NCI-H82 treated with DMSO at 0.1 percent for 48 hours (cell line): Measurements from ENCODE around the gene SRPK3.
"Not testable (repeated sequence)": the region's sequence is repeated elsewhere in the genome, so short reads cannot be mapped to it uniquely, and the experiment has no call there.

Source experiments
- DNase-seq: peaks from one replicate; lab custom pipeline; 2025; ENCODE audit not compliant: unreplicated experiment; lab: John Stamatoyannopoulos, UW

SRPK3 gene

GRCh38 chrX:153803211-153804099 lies 22.6 kb downstream of the SRPK3 start:
- DNase-seq = no peak

- no peak for DNase-seq
These were observed 23.3 kb downstream of the SRPK3 start for GRCh38 chrX:153804100-153804595.

- DNase-seq = no peak
These were observed 23.8 kb downstream of the SRPK3 start for GRCh38 chrX:153804621-153805020.

DNA sequence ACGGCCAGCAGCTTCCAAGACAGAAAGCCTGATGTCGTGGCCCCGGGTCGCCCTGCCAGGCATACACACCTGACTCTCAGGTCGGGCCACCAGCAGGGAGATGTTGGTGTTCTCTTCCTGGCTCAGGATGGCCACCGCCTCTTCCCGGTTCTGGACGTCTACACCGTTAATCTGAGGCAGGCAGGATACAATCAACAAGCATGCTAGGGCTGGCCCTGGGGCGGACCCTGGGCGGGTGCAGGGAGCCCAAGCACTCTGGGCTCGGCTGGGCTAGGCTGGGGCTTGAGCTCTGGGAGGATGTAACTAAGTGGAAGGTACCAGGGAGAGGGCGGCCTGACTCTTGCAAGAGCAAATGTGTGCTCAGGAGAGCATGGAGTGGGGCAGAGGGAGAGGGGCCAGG lies 24.6 kb downstream of the SRPK3 start:
- DNase-seq = no peak

DNA sequence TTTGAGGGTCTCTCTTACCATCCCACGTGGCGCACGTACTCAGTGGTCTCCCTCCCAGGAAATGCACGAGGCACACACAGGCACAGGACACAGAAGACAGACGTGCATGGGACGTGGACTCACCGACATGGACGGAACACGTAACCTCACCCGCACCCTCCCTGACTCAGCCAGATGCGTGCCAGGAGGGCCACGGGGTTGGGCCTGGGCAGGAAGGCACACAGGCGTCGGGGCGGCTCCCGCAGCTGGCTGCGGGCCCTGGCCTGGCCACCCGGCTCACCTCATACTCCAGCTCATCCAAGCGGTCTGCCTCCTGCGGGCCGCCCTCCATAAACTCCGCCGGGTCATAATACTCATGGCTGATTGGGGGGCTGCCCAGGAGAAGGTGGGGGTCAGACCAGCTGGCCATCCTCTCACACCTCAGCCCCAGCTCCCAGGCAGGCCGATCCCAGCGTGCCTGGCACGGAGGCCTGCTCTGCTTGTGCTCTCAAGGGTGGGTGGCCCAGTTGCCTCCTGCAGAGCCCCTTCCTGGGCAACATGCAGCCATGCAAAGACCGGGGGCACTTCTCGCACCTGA lies 26.2 kb downstream of the SRPK3 start:
- DNase-seq = no peak

- no peak for DNase-seq
These were observed 27.1 kb downstream of the SRPK3 start for GRCh38 chrX:153807976-153808375.

- no peak for DNase-seq
These were observed 31.4 kb downstream of the SRPK3 start for GRCh38 chrX:153812220-153812619.

DNA sequence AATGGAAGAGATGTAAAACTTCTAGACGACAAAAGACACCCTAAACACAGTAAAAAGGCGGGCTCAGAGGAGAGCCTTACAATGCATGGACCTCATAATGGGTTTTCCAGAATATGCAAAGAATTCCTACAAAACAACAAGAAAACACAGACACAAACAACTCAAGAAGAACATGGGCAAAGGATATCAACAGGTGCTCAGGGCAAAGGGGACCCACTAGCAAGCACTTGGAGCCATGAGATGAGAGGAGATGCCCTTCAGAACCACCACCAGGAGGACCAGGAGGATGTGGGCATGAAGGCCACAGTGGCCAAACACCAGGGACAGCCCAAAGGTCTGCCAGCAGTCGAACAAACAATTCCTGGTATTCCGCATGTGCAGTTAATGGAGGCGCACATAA lies 32.3 kb downstream of the SRPK3 start:
- no peak for DNase-seq

GRCh38 chrX:153814591-153815315 lies 33.9 kb downstream of the SRPK3 start:
- no peak for DNase-seq

DNA sequence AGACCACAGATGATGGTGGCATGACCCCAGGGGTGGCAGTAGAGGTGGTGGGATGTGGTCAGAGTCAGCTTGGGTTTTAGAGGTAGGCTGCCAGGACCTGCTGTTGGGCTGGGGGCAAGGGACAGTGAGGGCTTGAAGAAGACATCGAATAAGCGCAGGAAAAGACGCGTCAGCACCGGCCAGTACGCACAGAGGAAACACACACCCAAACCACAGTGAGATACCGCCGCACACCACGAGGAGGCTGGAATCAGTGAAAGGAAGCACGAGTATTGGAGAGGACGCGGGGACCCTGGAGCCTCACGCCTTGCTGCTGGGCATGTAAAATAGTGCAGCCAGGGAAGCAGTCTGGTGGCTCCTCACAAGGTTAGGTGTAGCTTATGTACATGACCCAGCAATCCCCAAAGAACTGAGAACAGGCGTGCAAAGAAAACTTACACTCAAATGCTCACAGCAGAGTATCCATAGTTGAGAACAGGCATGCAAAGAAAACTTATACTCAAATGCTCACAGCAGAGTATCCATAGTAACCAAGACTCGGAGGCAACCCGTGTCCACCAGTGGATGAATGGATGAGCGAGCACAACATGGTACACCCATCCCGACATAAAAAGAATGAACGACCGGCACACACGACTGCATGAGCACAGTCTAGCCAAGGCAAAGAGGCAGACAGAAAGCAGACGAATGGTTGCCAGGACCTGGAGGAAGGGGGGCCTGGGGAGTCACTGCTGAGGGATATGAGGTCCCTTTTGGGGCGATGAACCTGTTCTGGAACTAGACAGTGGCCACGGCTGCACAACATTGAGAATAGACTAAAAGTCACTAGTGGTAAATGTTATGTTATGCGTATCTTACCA lies 36.2 kb downstream of the SRPK3 start:
- DNase-seq = no peak

DNA sequence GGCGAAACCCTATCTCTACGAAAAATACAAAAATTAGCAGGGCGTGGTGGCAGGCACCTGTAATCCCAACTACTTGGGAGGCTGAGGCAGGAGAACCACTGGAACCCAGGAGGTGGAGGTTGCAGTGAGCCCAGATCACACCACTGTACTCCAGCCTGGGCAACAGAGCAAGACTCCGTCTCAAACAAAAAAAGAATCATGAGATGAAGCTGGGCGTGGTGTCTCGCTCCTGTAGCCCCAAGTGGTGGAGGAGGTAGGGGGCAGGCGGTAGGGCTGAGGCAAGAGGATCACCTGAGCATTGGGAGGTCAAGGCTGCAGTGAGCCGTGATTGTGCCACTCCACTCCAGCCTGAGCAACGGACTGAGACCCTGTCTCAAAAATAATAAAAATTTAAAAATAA lies 37.2 kb downstream of the SRPK3 start:
- DNase-seq = not testable (repeated sequence)

DNA sequence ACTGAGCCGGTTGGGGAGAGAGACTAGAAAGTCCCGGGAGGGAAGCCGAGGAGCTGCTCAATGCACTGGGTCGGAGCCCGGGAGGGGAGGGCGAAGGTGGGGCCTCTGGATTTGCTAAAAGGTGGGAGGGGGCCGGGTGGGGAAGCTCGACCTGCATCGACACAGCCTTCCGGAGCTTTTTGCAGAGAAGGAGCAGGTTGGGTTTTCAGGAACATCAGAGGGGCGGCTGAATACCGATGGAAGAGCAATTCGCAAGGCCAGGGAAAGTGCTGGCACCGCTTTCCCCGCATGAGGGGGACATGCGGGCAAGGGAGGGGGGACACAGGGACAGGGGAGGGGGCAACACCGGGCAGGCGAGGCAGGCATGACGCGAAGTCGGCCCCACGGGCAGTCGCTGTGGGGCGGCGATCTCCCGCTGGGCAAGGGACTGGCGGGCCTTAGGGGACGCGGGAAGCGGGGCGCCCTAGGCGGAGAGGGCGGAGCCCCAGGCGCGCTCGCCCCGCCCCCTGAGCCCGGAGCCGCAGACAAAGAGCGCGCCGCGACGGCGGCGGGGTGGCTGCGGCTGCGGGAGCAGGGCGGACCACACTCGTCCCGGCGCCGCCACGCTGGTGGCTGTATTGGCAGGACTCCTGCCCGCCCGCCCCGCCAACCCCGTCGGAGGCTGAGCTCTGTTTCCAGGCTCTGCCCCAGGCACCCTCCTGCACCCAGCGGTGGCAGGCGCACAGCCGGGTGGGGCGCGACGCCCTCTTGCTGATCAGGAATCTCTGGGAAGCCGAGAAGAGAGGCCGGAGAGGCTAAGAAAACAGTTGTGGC lies 37.9 kb downstream of the SRPK3 start:
- no peak for DNase-seq

- DNase-seq = no peak
These were observed 38.7 kb downstream of the SRPK3 start for GRCh38 chrX:153819384-153820040.

DNA sequence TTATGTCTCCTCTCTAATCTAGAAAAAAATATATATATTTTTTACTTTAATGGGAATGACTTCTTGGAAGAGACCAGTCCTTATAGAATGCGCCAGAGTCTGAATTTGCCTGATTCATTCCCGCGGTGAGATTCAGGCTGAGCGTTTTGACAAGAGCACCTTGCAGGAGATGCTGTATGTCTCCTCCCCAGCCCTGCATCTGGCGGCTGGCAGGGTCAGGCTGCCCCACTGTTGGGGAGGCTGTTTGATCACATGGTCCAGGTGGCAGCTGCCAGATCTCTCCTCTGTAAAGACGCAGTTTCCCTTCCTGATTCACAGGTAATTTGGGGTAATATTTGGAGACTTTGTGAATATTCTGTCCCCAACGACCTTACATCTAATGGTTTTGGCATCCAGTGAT lies 39.8 kb downstream of the SRPK3 start:
- no peak for DNase-seq

DNA sequence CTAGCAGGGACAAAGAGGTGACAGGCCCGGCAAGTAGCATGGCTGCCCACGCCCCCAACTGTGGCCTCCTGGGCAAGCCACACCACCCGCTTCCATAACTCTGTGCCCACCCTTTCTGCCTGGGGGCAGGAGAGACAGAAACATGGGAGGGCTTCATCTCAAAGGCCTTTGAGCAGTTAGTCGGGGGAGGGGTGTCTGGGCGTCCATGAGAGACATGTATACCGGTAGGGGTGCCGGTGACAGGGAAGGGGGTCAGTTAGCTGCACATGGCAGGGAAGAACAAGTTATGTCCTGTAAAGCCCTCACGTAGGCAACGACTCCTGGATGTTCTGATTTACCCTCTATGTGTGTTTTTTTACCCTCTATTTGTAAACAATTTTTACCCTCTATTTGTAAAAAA lies 40.2 kb downstream of the SRPK3 start:
- DNase-seq = no peak

- DNase-seq = no peak
These were observed 43.5 kb downstream of the SRPK3 start for GRCh38 chrX:153824348-153824747.

DNA sequence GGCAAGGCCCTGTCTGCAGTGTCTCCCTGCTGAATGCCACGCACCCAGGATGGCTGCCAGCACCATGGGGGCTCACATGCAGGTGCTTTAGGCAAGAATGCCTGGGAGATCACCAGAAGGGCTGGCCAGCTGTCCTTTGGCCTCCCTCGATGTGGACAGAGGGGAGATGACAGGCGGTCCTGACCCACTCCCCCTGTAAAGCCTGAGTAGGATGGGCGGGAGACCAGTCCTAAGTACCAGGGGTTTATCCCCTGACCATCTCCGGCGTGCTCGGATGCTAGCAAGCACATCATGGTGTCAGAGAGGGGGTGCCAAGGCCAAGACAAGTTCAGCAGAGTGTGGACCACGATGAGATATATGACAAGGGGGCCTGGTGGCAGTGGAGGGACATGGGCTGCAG lies 44.2 kb downstream of the SRPK3 start:
- no peak for DNase-seq

GRCh38 chrX:153827016-153827415 lies 46.2 kb downstream of the SRPK3 start:
- no peak for DNase-seq

DNA sequence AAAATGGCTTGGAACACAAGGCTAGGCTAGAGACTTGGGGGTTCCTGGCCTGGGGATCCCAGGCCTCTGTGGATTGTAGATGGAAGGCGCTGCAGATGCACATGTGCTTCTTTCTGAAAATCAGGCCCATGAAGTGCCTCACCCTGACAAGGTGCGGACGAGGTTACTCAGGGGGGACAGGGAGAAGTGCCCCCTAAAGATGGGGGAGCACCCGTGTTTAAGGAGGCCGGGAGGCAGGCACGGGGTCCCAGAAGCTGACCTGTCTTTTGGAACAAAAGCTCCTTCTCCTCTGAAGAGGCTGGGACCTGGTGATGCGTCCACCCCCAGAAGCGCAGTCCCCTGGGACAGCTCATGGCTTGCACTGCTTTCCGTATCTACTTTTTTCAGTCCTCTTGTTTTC lies 47.1 kb downstream of the SRPK3 start:
- no peak for DNase-seq

GRCh38 chrX:153828308-153828707 lies 47.5 kb downstream of the SRPK3 start:
- DNase-seq = no peak
